Measurements from ENCODE around the gene ZNF41.

The ZNF41 gene

DNA sequence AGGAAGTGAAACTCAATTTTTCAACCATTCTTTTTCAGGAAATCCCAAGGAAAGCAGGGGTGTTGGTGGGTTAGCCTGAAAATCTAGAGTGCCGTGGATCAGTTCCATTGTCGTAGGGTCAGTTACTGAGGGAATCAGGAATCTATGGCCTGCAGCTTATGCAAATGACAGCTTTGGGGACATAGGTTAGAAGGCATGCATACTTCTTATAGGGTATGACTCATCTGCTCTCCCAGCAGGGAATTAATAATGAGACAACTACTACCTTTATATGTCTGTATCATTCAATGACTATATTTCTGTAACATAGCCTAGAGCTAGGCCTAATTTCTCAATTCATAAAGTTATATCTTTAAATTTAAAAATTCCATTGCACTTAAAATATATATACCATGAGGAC lies 36.6 kb downstream of the ZNF41 start:
- DNase-seq (ENCODE audit: low read depth) = no peak
- H3K4me3 ChIP-seq (ENCODE audit: low read length) = no peak overlapping the region
- TF ChIP-seq, protein P1, sequence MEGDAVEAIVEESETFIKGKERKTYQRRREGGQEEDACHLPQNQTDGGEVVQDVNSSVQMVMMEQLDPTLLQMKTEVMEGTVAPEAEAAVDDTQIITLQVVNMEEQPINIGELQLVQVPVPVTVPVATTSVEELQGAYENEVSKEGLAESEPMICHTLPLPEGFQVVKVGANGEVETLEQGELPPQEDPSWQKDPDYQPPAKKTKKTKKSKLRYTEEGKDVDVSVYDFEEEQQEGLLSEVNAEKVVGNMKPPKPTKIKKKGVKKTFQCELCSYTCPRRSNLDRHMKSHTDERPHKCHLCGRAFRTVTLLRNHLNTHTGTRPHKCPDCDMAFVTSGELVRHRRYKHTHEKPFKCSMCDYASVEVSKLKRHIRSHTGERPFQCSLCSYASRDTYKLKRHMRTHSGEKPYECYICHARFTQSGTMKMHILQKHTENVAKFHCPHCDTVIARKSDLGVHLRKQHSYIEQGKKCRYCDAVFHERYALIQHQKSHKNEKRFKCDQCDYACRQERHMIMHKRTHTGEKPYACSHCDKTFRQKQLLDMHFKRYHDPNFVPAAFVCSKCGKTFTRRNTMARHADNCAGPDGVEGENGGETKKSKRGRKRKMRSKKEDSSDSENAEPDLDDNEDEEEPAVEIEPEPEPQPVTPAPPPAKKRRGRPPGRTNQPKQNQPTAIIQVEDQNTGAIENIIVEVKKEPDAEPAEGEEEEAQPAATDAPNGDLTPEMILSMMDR (conservative IDR thresholded peaks at IDR 0.05; ENCODE audit: low read depth, low read length) = no peak

DNA sequence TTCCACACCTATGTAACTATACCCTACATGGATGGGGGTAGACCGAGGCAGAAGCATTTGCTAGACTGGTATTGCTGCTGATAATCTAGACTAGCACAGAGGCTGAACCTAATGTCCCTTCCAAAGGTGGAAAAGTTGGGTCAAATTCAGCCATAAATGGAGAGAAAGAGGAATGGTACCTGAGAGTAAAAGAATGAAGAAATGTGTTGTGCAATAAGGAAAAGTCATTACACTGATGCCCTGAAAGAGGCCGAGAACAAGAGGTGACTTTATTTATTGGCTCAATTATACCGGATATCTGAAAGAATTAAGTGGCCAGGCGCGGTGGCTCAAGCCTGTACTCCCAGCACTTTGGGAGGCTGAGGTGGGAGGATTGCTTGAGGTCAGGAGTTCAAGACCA lies 52.1 kb downstream of the ZNF41 start:
- DNase-seq (ENCODE audit: low read depth) = no peak
- TF ChIP-seq, protein P1 (conservative IDR thresholded peaks at IDR 0.05; ENCODE audit: low read depth, low read length) = no peak
- H3K4me3 ChIP-seq (ENCODE audit: low read length) = no peak overlapping the region

- TF ChIP-seq, protein P1 (conservative IDR thresholded peaks at IDR 0.05; ENCODE audit: low read depth, low read length) = no peak
- DNase-seq (ENCODE audit: low read depth) = no peak
- H3K4me3 ChIP-seq (ENCODE audit: low read length) = no peak overlapping the region
Measured at GRCh38 chrX:47422444-47422843, 60.6 kb downstream of the ZNF41 start.

- DNase-seq (ENCODE audit: low read depth) = no peak
- TF ChIP-seq, protein P1 (conservative IDR thresholded peaks at IDR 0.05; ENCODE audit: low read depth, low read length) = no peak
- H3K4me3 ChIP-seq (ENCODE audit: low read length) = no peak overlapping the region
Measured at GRCh38 chrX:47420962-47421361, 62.1 kb downstream of the ZNF41 start.

DNA sequence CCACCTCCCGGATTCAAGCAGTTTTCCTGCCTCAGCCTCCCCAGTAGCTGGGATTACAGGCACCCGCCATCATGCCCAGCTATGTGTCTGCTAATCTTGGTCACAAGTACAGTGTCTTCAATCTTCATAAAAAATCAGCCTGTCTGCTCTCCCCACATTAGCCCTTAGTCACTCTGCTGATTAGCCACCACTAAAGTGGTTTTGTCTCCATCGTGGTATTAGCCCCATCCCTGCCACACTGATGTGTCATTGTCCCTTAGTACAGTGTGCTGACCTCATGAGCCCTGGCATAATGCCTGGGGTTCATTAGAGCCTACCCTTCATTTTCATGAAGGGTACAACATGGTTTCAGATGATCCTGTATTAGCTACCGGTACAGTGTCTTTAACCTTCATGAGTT lies 62.8 kb downstream of the ZNF41 start:
- no peak for DNase-seq (ENCODE audit: low read depth)
- no peak overlapping the region for H3K4me3 ChIP-seq (ENCODE audit: low read length)
- TF ChIP-seq, protein P1 (conservative IDR thresholded peaks at IDR 0.05; ENCODE audit: low read depth, low read length) = no peak

DNA sequence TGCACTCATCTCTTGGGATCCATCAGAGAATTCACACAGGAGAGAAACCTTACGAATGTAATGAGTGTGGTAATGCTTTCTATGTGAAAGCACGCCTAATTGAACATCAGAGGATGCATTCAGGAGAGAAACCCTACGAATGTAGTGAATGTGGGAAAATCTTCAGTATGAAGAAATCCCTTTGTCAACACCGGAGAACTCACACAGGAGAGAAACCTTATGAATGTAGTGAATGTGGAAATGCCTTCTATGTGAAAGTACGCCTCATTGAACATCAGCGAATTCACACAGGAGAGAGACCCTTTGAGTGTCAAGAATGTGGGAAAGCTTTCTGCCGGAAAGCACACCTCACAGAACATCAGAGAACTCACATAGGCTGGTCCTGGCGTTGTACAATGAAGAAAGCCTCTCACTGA lies 69.8 kb downstream of the ZNF41 start:
- TF ChIP-seq, protein P1 (conservative IDR thresholded peaks at IDR 0.05; ENCODE audit: low read depth, low read length) = no peak
- DNase-seq (ENCODE audit: low read depth) = no peak
- no peak overlapping the region for H3K4me3 ChIP-seq (ENCODE audit: low read length)
